ENCODE measurements around the gene MBD3L4.

The MBD3L4 gene

DNA sequence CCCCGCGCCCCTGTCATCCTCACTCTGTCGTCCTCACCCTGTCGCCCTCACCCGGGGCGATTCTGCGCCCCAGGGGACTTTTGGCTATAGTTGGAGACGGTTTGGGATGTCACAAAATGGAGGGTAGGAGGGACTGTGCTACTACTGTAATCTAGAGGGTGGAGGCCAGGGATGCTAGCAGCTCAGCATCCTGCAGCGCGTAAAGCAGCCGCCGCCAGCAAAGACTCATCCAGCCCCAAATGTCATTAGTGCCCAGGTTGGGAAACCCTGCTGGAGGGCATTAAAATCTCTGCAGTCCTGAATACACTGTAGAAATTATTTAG, 29.9 kb upstream of the MBD3L4 start:
- Histone ChIP-seq H3K9me3 (replicated peaks; ENCODE audit: insufficient read depth, low read length) (no peaks in the 10 kb centered on the region), H3K36me3 (replicated peaks; ENCODE audit: insufficient read depth, low read length) (peaks cover 20% of the 10 kb centered on the region), H3K4me1 (ENCODE audit: low read length) (peaks cover 4% of the 10 kb centered on the region; the same call in 1 of the 2 replicates), H3F3A (ENCODE audit: insufficient read depth, low read length) (0 out of 2 replicates have a peak, but pooled peaks cover 6% of the 10 kb centered on the region), H3K27ac (ENCODE audit: low read length) (peak overlapping the region; percentile 74; the same call in 1 of the 2 replicates), H3K79me2 (ENCODE audit: low read length) (peaks cover 20% of the 10 kb centered on the region), H3K9me2 (replicated peaks; ENCODE audit: insufficient read depth, low read length) (no peaks in the 10 kb centered on the region), H3K9ac (ENCODE audit: low read length) (peak overlapping the region; percentile 71), H4K20me1 (ENCODE audit: insufficient read depth, low read length) (no peaks in the 10 kb centered on the region), H3K4me2 (ENCODE audit: low read depth, low read length) (peak overlapping the region; percentile 62), H3K27me3 (replicated peaks; ENCODE audit: insufficient read depth, low read length) (peaks cover 3% of the 10 kb centered on the region; the same call in 1 of the 2 replicates), H3K4me3 (ENCODE audit: low read length) (peak overlapping the region; percentile 83), H2AFZ (ENCODE audit: low read length) (peak overlapping the region; percentile 76)
- no peak for TF ChIP-seq EZH2 (optimal IDR thresholded peaks at IDR 0.05; ENCODE audit: low read depth, low read length)
- no peak for TF ChIP-seq CTCF (IDR thresholded peaks at IDR 0.05; ENCODE audit: low read length)
- no peak for DNase-seq

- Histone ChIP-seq H3K9ac (ENCODE audit: low read length) (peak within 1 kb of the TSS; percentile 71), H3K27me3 (replicated peaks; ENCODE audit: insufficient read depth, low read length) (peaks cover 6% of the 10 kb centered on the region; the same call in 1 of the 2 replicates), H3K27ac (ENCODE audit: low read length) (peak within 1 kb of the TSS; percentile 74), H3K9me3 (replicated peaks; ENCODE audit: insufficient read depth, low read length) (no peaks in the 10 kb centered on the region), H2AFZ (ENCODE audit: low read length) (peak within 1 kb of the TSS; percentile 76), H4K20me1 (ENCODE audit: insufficient read depth, low read length) (no peaks in the 10 kb centered on the region), H3K36me3 (replicated peaks; ENCODE audit: insufficient read depth, low read length) (peaks cover 15% of the 10 kb centered on the region), H3K79me2 (ENCODE audit: low read length) (peaks cover 20% of the 10 kb centered on the region), H3K4me1 (ENCODE audit: low read length) (peaks cover 4% of the 10 kb centered on the region; the same call in 1 of the 2 replicates), H3K4me2 (ENCODE audit: low read depth, low read length) (peak within 1 kb of the TSS; percentile 62), H3F3A (ENCODE audit: insufficient read depth, low read length) (0 out of 2 replicates have a peak, but pooled peaks cover 6% of the 10 kb centered on the region), H3K4me3 (ENCODE audit: low read length) (peak within 1 kb of the TSS; percentile 83), H3K9me2 (replicated peaks; ENCODE audit: insufficient read depth, low read length) (no peaks in the 10 kb centered on the region)
- DNase-seq: peak; percentile 99
- TF ChIP-seq CTCF (IDR thresholded peaks at IDR 0.05; ENCODE audit: low read length) (no peak), EZH2phosphoT487 (IDR thresholded peaks at IDR 0.05; ENCODE audit: low read length) (no peak), EZH2 (optimal IDR thresholded peaks at IDR 0.05; ENCODE audit: low read depth, low read length) (no peak)
Observed at GRCh38 chr19:7069042-7069903, 29.3 kb upstream of the MBD3L4 start, which contains the start of gene ZNF557. Gene ZNF557, plus strand, starts transcription at chr19:7069703. Its CDS starts 5,372 bp downstream, at chr19:7075075.

GRCh38 chr19:7068599-7068998, 28.6 kb upstream of the MBD3L4 start:
- no peaks in the 10 kb centered on the region for H3K9me2 ChIP-seq (replicated peaks; ENCODE audit: insufficient read depth, low read length)
- H4K20me1 ChIP-seq (ENCODE audit: insufficient read depth, low read length): no peaks in the 10 kb centered on the region
- peak overlapping the region; percentile 29; the same call in 1 of the 2 replicates for H3K4me3 ChIP-seq (ENCODE audit: low read length)
- peak overlapping the region; percentile 53 for H3K4me2 ChIP-seq (ENCODE audit: low read depth, low read length)
- H3K9me3 ChIP-seq (replicated peaks; ENCODE audit: insufficient read depth, low read length): no peaks in the 10 kb centered on the region
- no peak overlapping the region for H3K9ac ChIP-seq (ENCODE audit: low read length)
- DNase-seq: no peak
- peaks cover 13% of the 10 kb centered on the region; the same call in 1 of the 2 replicates for H3K27me3 ChIP-seq (replicated peaks; ENCODE audit: insufficient read depth, low read length)
- peaks cover 20% of the 10 kb centered on the region for H3K79me2 ChIP-seq (ENCODE audit: low read length)
- peaks cover 4% of the 10 kb centered on the region; the same call in 1 of the 2 replicates for H3K4me1 ChIP-seq (ENCODE audit: low read length)
- 0 out of 2 replicates have a peak, but pooled peaks cover 6% of the 10 kb centered on the region for H3F3A ChIP-seq (ENCODE audit: insufficient read depth, low read length)
- H3K27ac ChIP-seq (ENCODE audit: low read length): no peak overlapping the region
- peak overlapping the region; percentile 73; the same call in 1 of the 2 replicates for H2AFZ ChIP-seq (ENCODE audit: low read length)
- TF ChIP-seq CTCF (IDR thresholded peaks at IDR 0.05; ENCODE audit: low read length) (no peak), EZH2phosphoT487 (IDR thresholded peaks at IDR 0.05; ENCODE audit: low read length) (no peak), EZH2 (optimal IDR thresholded peaks at IDR 0.05; ENCODE audit: low read depth, low read length) (no peak)
- H3K36me3 ChIP-seq (replicated peaks; ENCODE audit: insufficient read depth, low read length): peaks cover 12% of the 10 kb centered on the region

Data from MM.1S (cell line).